Hepatocyte (in vitro differentiated cells): ENCODE data around the gene COL7A1. TPM values are rescaled to one million over a fixed set of nuclear protein-coding genes. Genes with fewer than 3 reads are reported as not detected.

Experiments used
- DNase-seq: peaks from one replicate; pipeline ENCODE4 v3.0.0-alpha.2; 2016; ENCODE audit warnings: low spot score
- H2AFZ ChIP-seq: fragments of 200-600 bp; sonication (generic); 2 replicates; pipeline ENCODE4 v1.6.0; 2016; ENCODE audit warnings: antibody characterized with exemption, mild to moderate bottlenecking
- H3K27ac ChIP-seq: fragments of 200-600 bp; sonication (generic); 2 replicates; pipeline ENCODE4 v1.5.1; 2016; ENCODE audit warnings: mild to moderate bottlenecking
- H3K27me3 ChIP-seq: fragments of 200-600 bp; sonication (generic); 2 replicates; pipeline ENCODE4 v1.6.1; 2016
- H3K36me3 ChIP-seq: fragments of 200-600 bp; sonication (generic); replicated peaks from 2 replicates; pipeline ENCODE4 v1.5.1; 2016; ENCODE audit warnings: low read depth; ENCODE audit not compliant: insufficient read depth
- H3K4me1 ChIP-seq: fragments of 200-600 bp; sonication (generic); 2 replicates; pipeline ENCODE4 v1.5.1; 2016; ENCODE audit warnings: mild to moderate bottlenecking, moderate library complexity; ENCODE audit not compliant: insufficient read depth
- H3K4me2 ChIP-seq: fragments of 200-600 bp; sonication (generic); 2 replicates; pipeline ENCODE4 v1.6.0; 2016
- H3K4me3 ChIP-seq: fragments of 200-600 bp; sonication (generic); 2 replicates; pipeline ENCODE4 v1.5.1; 2016; ENCODE audit warnings: mild to moderate bottlenecking
- H3K79me2 ChIP-seq: fragments of 200-600 bp; sonication (generic); 2 replicates; pipeline ENCODE4 v1.6.0; 2017; ENCODE audit warnings: mild to moderate bottlenecking
- H3K9me2 ChIP-seq: fragments of 200-600 bp; sonication (generic); replicated peaks from 2 replicates; pipeline ENCODE4 v1.6.0; 2017; ENCODE audit warnings: mild to moderate bottlenecking; ENCODE audit not compliant: insufficient read depth
- H3K9me3 ChIP-seq: fragments of 200-600 bp; sonication (generic); 2 replicates; pipeline ENCODE4 v1.5.1; 2016; ENCODE audit warnings: low read depth, mild to moderate bottlenecking
- H4K20me1 ChIP-seq: fragments of 200-600 bp; sonication (generic); 2 replicates; pipeline ENCODE4 v1.6.0; 2016; ENCODE audit warnings: mild to moderate bottlenecking; ENCODE audit not compliant: insufficient read depth, poor library complexity, severe bottlenecking
- EZH2 ChIP-seq: fragments of 200-600 bp; sonication (generic); IDR thresholded peaks from 2 replicates; pipeline ENCODE4 v1.6.1; 2016; ENCODE audit warnings: antibody characterized with exemption, mild to moderate bottlenecking, borderline replicate concordance
- EZH2phosphoT487 ChIP-seq: fragments of 200-600 bp; sonication (generic); IDR thresholded peaks from one replicate; pipeline ENCODE4 v1.6.1; 2018; ENCODE audit warnings: antibody characterized with exemption, mild to moderate bottlenecking, low read depth, moderate library complexity; ENCODE audit not compliant: unreplicated experiment, severe bottlenecking
- WGBS: methylation state at CpG from one replicate; pipeline ENCODE4 v1.1.6; 2016; ENCODE audit warnings: low lambda C conversion rate; ENCODE audit errors: missing lambda C conversion rate; 5-methylcytosine and 5-hydroxymethylcytosine counted together
- polyA plus RNA-seq: library from polyadenylated mRNA; unstranded; fragments of >200 nt; fragmentation: Nextera tagmentation; extraction: Ambion mirVana; gene quantifications from 2 replicates; pipeline ENCODE4 v1.2.1, GENCODE V29; 2016
- total RNA-seq: library from RNA; depleted of rRNA; stranded (reverse); fragments of >200 nt; gene quantifications from 2 replicates; pipeline ENCODE4 v1.2.3, GENCODE V29; 2014
- TF ChIP-seq, protein P1 (sequence below): fragments of 200-600 bp; sonication (generic); IDR thresholded peaks from 2 replicates; pipeline ENCODE4 v1.5.1; 2016; ENCODE audit warnings: antibody characterized with exemption, mild to moderate bottlenecking; ENCODE audit not compliant: poor library complexity

The COL7A1 gene
- total and polyA plus RNA-seq, 2 experiments from 2014 or later, result 17.4 to 19.6 TPM

DNA sequence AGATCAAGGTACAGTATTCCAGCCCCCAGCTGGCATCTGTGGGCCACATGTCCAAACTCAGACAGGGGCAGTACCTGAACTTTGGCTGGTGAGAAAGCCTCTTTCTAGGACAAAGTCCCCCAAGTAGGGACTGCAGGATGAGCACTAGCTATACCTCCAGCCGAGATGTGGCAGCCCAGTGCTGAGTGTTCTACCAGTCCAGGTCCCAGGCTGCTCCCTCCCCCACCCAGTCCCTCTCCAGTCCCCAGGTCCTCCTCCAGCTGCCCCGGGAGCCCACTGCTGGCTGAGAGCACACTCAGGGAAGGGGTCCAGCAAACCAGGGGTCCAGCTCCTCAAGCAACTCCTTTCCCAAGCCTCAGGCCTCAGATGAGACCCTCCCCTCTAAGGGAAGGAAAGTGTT lies 38.6 kb upstream of the COL7A1 start:
- Histone ChIP-seq H3K36me3 (no peaks in the 10 kb centered on the region), H3K27ac (no peak overlapping the region), H3K9me2 (no peaks in the 10 kb centered on the region), H2AFZ (no peak overlapping the region), H3K4me1 (peaks cover 22% of the 10 kb centered on the region), H4K20me1 (peaks cover 8% of the 10 kb centered on the region), H3K9me3 (no peaks in the 10 kb centered on the region), H3K27me3 (no peaks in the 10 kb centered on the region), H3K79me2 (peaks cover 12% of the 10 kb centered on the region), H3K4me3 (no peak overlapping the region), H3K4me2 (peak overlapping the region; percentile 90)
- DNase-seq, result no peak
- TF ChIP-seq, protein P1, sequence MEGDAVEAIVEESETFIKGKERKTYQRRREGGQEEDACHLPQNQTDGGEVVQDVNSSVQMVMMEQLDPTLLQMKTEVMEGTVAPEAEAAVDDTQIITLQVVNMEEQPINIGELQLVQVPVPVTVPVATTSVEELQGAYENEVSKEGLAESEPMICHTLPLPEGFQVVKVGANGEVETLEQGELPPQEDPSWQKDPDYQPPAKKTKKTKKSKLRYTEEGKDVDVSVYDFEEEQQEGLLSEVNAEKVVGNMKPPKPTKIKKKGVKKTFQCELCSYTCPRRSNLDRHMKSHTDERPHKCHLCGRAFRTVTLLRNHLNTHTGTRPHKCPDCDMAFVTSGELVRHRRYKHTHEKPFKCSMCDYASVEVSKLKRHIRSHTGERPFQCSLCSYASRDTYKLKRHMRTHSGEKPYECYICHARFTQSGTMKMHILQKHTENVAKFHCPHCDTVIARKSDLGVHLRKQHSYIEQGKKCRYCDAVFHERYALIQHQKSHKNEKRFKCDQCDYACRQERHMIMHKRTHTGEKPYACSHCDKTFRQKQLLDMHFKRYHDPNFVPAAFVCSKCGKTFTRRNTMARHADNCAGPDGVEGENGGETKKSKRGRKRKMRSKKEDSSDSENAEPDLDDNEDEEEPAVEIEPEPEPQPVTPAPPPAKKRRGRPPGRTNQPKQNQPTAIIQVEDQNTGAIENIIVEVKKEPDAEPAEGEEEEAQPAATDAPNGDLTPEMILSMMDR, result no peak
- no peak for TF ChIP-seq EZH2
- TF ChIP-seq EZH2phosphoT487, result no peak
- 78% methylated on average over 1 of the region's 2 CpGs for WGBS

DNA sequence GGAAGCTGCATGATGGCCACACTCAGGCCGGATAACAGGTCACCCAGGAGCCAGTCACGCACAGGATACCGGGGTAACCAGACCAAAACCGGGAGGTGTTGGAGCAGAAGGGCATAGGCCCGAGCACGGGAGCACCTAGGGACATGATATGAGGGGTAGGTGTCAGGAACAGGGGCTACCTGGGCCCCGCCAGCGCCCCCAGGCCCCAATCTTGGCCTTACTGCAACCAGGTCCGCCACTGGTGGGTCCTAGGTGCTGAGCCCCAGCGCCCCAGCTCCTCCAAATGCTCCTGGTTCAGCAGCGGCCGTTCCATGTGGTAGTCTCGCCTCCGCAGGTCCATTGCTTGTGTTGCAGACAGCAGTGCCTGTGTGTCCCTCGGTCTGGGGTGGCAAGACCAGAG lies 38.1 kb upstream of the COL7A1 start:
- 97% methylated on average over 15 of the region's 15 CpGs for WGBS
- H3K79me2 ChIP-seq, result peaks cover 12% of the 10 kb centered on the region
- no peaks in the 10 kb centered on the region for H3K27me3 ChIP-seq
- TF ChIP-seq, protein P1, result no peak
- TF ChIP-seq EZH2 (no peak), EZH2phosphoT487 (no peak)
- H3K4me1 ChIP-seq, result peaks cover 22% of the 10 kb centered on the region
- no peak overlapping the region for H3K4me3 ChIP-seq
- H3K4me2 ChIP-seq, result peak overlapping the region; percentile 90
- no peak overlapping the region for H3K27ac ChIP-seq
- H3K36me3 ChIP-seq, result no peaks in the 10 kb centered on the region
- no peak overlapping the region for H2AFZ ChIP-seq
- no peaks in the 10 kb centered on the region for H3K9me2 ChIP-seq
- no peaks in the 10 kb centered on the region for H3K9me3 ChIP-seq
- DNase-seq, result no peak
- peaks cover 8% of the 10 kb centered on the region for H4K20me1 ChIP-seq

DNA sequence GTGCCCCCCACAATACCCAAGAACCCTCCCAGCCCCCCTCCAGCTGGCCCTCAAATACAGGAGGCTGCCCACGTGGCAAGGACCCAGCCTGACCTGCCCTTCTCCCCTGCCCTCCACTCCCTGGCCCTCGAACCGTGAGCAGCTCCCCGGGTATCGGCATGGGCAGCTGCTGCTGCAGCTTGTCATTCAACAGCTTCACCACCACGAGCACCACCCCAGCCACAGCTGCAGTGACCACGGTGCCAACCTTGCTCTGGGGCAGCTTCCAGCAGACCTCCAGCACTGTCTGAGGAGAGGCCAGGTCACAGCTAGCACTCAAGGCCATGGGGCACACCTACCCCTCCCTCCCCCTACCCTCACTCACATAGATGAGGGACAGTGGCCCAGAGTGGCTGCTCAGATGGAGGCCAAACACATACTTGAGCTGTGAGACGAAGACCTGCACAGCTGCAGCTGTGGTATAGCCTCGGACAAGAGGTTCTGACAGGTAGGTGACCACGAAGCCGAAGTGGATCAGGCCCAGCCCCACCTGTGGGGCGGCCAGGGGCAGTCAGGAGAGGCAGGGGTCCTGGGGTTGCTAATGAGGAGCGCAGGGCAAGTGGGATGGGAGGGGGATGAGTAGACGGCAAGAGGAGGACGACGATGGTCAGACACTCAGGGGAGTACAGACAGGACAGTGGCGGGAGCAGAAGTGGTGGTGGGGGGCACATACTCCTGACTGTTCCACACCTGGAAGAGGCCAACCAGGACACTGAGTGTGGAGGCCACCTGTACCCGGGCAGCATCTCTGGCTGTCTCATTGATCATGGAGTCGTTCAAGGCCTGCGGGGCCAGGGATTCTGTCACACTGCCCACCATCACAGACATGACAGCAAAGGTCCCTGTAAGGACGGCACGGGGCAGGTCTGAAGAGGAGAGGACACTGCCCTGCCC lies 36.7 kb upstream of the COL7A1 start:
- H2AFZ ChIP-seq, result no peak overlapping the region
- 96% methylated on average over 22 of the region's 22 CpGs for WGBS

More for the DNA sequence above, 36.7 kb upstream of the COL7A1 start:
- Histone ChIP-seq H3K27me3 (no peaks in the 10 kb centered on the region), H3K27ac (no peak overlapping the region), H3K4me2 (no peak overlapping the region), H3K9me2 (no peaks in the 10 kb centered on the region), H3K36me3 (no peaks in the 10 kb centered on the region), H3K79me2 (peaks cover 12% of the 10 kb centered on the region), H4K20me1 (peaks cover 8% of the 10 kb centered on the region), H3K4me3 (no peak overlapping the region), H3K9me3 (no peaks in the 10 kb centered on the region), H3K4me1 (peaks cover 18% of the 10 kb centered on the region)
- TF ChIP-seq EZH2phosphoT487, result no peak
- TF ChIP-seq, protein P1, result no peak
- TF ChIP-seq EZH2, result no peak
- DNase-seq, result no peak
